Esophagus mucosa (tissue), 1 donor: ENCODE data around the gene PPP1R15A. TPM values are rescaled to one million over a fixed set of nuclear protein-coding genes. Genes with fewer than 3 reads are reported as not detected.
"Not testable (repeated sequence)": the region's sequence is repeated elsewhere in the genome, so short reads cannot be mapped to it uniquely, and the experiment has no call there.

Experiments used
- ATAC-seq: fragments of 200-7000 bp; cut with Tn5 transposase; one replicate; pipeline ENCODE4 v1.9.1; 2020
- total RNA-seq: library from RNA; stranded (reverse); gene quantifications from one replicate; pipeline ENCODE4 v1.2.4, GENCODE V29; 2023
- donor health status: DM: yes; HTN: yes; CAD: no.

PPP1R15A gene
- 30.0 TPM for total RNA-seq

GRCh38 chr19:48872182-48872883 lies at the start of gene PPP1R15A:
Gene PPP1R15A, plus strand, starts transcription at chr19:48872421. Its CDS starts 813 bp downstream, at chr19:48873234.
- ATAC-seq: peak; percentile 60

GRCh38 chr19:48822514-48822913 lies 49.7 kb upstream of the PPP1R15A start:
- no peak for ATAC-seq

GRCh38 chr19:48826606-48827020 lies 45.6 kb upstream of the PPP1R15A start:
- peak; percentile 23 for ATAC-seq

GRCh38 chr19:48830088-48830487 lies 42.1 kb upstream of the PPP1R15A start:
- no peak for ATAC-seq

- ATAC-seq: no peak
Measured at GRCh38 chr19:48830965-48831364, 41.3 kb upstream of the PPP1R15A start.

- ATAC-seq: no peak
Measured at GRCh38 chr19:48833049-48833448, 39.2 kb upstream of the PPP1R15A start.

- ATAC-seq: no peak
Measured at GRCh38 chr19:48833977-48834376, 38.2 kb upstream of the PPP1R15A start.

- peak; percentile 95 for ATAC-seq
Measured at GRCh38 chr19:48835734-48836088, 36.5 kb upstream of the PPP1R15A start.

GRCh38 chr19:48836089-48837017 lies 35.9 kb upstream of the PPP1R15A start, which contains the start of gene HSD17B14:
Gene HSD17B14, minus strand, starts transcription at chr19:48836491. Its CDS starts 80 bp downstream, at chr19:48836411.
- ATAC-seq: peak; percentile 15

GRCh38 chr19:48837051-48837524 lies 35.1 kb upstream of the PPP1R15A start:
- ATAC-seq: peak; percentile 34

- ATAC-seq: no peak
Measured at GRCh38 chr19:48837687-48838086, 34.5 kb upstream of the PPP1R15A start.

GRCh38 chr19:48841047-48841446 lies 31.2 kb upstream of the PPP1R15A start:
- no peak for ATAC-seq

GRCh38 chr19:48841571-48841970 lies 30.6 kb upstream of the PPP1R15A start:
- ATAC-seq: no peak

GRCh38 chr19:48842789-48843162 lies 29.4 kb upstream of the PPP1R15A start:
- ATAC-seq: peak; percentile 49

- no peak for ATAC-seq
Measured at GRCh38 chr19:48844472-48844871, 27.7 kb upstream of the PPP1R15A start.

GRCh38 chr19:48845384-48845783 lies 26.8 kb upstream of the PPP1R15A start:
- ATAC-seq: no peak

GRCh38 chr19:48846659-48847058 lies 25.6 kb upstream of the PPP1R15A start:
- ATAC-seq: not testable (repeated sequence)

- no peak for ATAC-seq
Measured at GRCh38 chr19:48852292-48852691, 19.9 kb upstream of the PPP1R15A start.

GRCh38 chr19:48853483-48853882 lies 18.7 kb upstream of the PPP1R15A start:
- ATAC-seq: peak; percentile 32

GRCh38 chr19:48854103-48854502 lies 18.1 kb upstream of the PPP1R15A start:
- no peak for ATAC-seq

- ATAC-seq: no peak
Measured at GRCh38 chr19:48856921-48857320, 15.3 kb upstream of the PPP1R15A start.

GRCh38 chr19:48858984-48859710 lies 13.1 kb upstream of the PPP1R15A start:
- peak; percentile 44 for ATAC-seq
